HG03558 (cell line): ENCODE data around the gene CA7.
"Not testable (repeated sequence)": the region's sequence is repeated elsewhere in the genome, so short reads cannot be mapped to it uniquely, and the experiment has no call there.

Experiments
- ATAC-seq: cut with Tn5 transposase; IDR thresholded peaks from one replicate; pipeline ENCODE4 v1.9.1; 2021; ENCODE audit warnings: moderate number of reproducible peaks; ENCODE audit not compliant: unreplicated experiment; ENCODE audit errors: extremely low read depth

The CA7 gene

GRCh38 chr16:66845791-66846221 is 1.6 kb downstream of the CA7 start:
- ATAC-seq, result no peak

DNA sequence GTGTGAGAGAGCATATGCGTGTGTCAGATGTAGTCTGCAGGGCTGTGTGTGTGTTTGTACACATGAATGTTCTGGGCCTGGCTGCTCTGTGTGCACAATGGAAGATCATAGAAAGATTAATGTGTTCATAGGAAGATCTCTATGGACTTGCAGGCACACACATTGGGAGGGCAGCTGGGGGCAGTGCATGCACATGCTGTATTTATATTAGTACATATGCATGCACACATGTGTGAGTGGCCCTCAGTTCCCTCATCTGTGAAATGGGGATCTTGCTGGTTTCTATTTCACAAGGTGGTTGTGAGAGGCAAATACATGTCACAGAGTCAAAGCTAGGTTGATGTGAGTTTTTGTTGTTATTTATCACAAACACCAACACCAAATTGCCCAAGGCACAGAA is 2.1 kb downstream of the CA7 start:
- ATAC-seq, result no peak

GRCh38 chr16:66846831-66847230 is 2.6 kb downstream of the CA7 start:
- ATAC-seq, result no peak

DNA sequence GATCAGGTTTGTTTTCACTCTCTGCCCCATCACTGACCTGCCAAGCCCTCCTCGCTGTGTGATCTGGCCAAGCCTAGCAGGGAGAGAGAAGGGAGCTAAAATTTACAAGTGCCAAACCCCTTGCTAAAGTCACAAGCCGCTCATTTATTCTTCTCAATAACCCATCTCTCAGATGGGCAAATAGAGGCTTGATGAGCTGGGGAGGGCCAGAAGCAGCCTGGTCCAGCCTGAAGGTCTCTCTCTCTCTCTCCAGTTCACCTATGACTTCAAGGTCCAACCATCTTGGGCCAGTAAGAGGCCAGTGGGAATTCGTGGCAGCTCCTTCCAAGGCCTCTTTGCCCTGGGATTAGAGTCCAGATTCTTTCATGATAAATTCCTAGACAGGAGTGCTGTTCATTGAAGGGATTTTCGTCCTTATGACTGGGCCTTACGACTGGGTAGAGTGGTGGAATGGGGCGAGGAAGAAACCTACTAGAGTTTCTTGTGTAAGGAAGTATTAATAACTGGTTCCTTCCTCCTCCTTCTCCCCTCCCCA is 3.4 kb downstream of the CA7 start:
- no peak for ATAC-seq

DNA sequence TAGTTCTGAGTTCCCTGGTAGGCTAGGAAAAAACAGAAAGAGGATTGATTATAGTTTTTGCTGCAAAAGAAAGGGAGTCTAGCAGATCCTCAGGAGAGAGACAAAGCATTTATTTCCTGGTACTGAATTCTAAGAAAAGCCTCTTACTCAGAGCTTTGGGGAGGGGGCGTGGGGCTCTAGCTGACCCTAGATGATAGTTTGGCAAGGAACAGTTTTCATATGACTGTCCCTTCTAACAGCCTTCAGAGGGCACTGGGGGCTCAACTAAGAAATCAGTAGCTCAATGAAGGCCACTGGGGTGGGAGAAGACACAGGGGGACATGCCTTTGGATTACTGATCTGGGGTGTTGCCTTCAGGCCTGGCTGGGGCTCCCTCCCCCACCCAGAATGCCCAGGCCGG is 4.0 kb downstream of the CA7 start:
- ATAC-seq, result no peak

- no peak for ATAC-seq
These were observed 4.8 kb downstream of the CA7 start for GRCh38 chr16:66849021-66849420.

DNA sequence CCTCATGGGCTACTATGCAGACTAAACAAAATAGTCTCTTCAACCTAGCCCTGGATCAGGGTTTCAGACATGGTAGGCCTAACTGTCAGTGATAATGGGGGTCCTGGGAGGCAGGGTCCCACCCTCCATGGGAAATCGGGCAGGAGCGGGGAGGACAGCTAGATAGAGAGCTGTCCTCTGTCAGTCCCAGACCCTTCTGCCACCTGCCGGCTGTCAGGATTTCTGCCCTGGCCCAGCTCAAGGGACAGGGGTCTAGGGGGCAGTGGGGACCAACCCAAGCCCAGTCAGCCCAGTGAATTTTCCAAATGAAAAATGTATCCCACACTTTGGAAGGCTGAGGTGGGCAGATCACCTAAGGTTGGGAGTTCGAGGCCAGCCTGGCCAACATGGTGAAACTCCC is 5.3 kb downstream of the CA7 start:
- no peak for ATAC-seq

DNA sequence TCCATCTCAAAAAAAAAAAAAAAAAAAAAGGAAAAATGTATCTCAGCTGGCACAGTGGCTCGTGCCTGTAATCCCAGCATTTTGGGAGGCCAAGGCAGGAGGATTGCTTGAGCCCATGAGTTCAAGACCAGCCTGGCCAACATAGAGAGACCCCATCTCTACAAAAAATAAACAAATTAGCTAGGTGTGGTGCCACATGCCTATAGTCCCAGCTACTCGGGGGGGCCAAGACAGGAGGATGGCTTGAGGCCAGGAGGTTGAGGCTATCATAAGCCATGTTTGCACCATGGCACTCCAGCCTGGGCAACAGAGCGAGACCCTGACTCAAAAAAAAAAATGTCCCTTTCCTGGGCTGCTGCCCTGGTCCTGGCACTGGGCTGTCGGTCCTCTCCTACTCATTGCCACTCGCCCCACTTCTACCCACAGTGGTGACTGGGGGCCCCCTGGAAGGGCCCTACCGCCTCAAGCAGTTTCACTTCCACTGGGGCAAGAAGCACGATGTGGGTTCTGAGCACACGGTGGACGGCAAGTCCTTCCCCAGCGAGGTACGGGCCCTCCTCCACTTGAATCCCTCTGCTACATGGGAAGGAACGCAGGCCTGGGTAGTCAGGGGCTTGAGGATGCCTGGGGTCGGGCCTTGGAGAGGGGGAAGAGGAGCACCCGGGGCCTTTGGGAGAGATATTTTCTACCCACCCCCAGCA is 6.1 kb downstream of the CA7 start:
- no peak for ATAC-seq

DNA sequence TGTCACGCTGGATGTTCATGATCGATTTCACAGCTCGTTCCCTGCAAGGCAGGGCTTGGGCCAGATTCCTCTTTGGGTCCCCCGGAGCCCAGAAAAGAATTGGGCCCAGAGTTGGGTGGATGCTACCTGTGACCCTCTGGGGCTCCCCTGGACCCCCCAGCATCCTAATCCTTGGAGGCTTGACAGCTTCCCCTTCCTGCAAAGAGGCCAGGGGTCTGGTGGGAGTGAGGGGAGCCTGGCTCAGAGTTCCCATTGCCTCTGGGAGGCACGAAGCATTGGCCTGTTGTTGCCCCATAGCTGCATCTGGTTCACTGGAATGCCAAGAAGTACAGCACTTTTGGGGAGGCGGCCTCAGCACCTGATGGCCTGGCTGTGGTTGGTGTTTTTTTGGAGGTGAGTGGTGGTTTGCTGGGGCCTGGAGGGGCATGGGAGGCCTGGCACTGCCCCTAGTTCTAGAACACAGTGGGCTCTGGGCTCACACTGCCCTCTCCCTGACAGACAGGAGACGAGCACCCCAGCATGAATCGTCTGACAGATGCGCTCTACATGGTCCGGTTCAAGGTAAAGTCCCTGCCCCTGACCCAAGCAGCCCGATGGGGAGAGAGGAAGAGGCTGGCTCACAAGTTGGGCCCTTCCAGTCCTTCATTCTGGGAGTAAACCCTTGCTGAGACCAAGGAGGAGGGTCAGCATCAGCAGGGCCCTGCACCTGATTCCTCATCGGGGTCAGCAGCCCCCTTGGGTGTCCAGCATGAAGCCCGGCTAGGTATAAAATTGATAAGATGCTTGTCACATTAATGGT is 7.2 kb downstream of the CA7 start:
- no peak for ATAC-seq

- no peak for ATAC-seq
These were observed 9.3 kb downstream of the CA7 start for GRCh38 chr16:66853261-66854139.

DNA sequence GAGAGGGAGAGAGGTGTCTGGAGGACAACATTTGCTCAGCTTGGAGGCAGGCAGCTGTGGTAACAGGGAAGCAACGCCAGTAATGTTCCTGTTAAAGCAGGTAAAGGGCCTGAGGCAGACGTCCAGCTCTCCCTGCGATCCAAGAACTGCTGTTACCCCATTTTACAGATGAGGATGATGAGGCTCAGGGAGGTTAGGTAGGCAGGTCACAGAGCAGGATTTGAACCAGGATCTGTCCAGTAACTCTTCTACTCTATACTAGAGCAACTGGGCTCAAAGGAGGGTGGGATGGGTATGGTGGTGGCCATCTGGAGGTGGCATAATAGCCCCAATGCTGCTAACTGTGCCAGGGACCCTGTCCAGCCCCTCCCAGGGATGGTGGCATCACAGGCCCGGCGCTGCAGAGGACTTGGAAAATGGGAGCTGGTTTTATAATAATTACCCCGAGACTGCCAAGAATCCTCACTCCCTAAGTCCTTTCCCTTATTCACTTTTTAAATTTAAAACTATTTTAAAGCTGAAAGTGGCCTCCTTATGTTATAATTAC is 12.0 kb downstream of the CA7 start:
- ATAC-seq, result no peak

- ATAC-seq, result no peak
These were observed 12.6 kb downstream of the CA7 start for GRCh38 chr16:66856801-66857200.

- ATAC-seq, result no peak
These were observed 13.2 kb downstream of the CA7 start for GRCh38 chr16:66857437-66857836.

- no peak for ATAC-seq
These were observed 14.7 kb downstream of the CA7 start for GRCh38 chr16:66858740-66859396.

DNA sequence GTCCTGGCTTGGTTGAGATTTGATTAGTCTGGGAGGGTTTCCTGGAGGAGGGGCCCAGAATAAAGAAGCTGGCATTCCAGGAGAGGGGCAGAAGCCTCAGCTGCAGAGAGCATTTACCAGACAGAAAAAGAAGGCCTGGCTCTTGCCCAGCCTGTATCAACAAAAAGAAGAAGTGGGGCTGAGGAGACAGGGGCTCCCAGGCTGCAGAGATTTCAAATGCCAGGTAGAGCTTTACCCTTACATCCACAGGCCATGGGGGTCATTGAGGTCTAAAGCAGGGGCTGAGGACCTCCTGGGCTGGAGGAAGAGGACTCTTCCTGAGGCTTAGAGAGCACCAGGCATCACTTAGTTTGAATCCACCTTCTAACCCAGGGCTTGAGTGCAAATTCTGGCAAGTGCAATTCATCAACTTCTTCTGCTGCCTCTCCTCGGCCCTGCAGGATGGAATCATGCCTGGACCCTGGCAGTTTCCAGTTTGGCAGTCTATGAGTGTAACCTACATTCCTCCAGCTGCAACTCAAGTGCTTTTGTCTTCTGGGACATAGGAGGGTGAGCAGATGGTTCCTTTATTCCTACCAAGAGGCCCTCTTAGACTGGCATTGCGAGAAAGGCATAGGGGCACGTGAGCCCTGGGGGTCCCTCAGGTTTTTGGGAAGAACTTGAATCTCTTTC is 15.3 kb downstream of the CA7 start:
- ATAC-seq, result no peak

DNA sequence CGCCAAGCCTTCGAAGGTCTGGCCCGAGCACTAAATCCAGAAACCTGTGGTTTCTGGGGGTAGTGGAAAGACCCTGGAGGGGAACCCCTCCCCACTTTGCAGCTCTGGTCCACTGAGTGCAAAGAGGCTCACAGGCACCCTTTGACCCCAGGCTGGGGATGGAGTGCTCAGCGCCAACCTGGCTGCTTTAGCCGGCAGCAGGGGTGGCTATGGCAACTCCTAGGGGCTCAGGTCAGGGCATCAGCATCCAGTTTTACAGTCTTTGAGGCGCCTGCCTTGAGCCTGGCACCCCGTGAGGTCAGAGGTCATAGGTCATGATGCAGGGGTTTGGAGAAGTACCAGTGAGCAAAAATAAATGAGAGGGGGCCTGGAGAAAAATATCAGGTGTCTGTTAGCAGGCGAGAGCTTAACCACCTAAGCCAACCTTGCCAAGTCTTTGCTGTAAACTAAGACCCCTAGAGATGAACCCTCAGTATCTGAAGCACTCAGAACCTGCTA is 17.9 kb downstream of the CA7 start:
- no peak for ATAC-seq

GRCh38 chr16:66863707-66864106 is 19.5 kb downstream of the CA7 start:
- no peak for ATAC-seq

DNA sequence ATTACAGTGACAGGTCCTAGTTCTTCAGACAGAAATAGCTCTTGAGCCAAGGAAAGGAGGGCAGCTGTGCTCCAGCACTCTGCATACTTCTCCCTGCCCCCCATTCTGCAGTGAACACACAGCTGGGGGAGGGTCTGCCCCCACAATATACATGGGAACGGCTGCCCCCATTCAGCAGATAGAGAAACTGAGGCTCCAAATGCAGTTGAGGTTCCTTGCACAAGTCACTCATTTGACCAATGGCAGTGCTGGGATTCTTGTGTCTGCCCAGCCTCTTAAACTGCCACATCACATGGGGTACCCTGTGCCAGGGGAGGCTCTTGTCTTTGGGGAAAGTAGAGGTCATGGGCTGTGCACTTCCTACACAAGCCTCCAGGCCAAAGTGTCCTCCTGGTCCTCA is 25.2 kb downstream of the CA7 start:
- ATAC-seq, result no peak

- ATAC-seq, result not testable (repeated sequence)
These were observed 27.1 kb downstream of the CA7 start for GRCh38 chr16:66871363-66871762.
